ENCODE results near the gene SERPINC1. TPM values are rescaled to one million over a fixed set of nuclear protein-coding genes. Genes with fewer than 3 reads are reported as not detected.

The SERPINC1 gene
- total and polyA plus RNA-seq, 2 experiments from 2014 or later = 85.4 to 125 TPM

DNA sequence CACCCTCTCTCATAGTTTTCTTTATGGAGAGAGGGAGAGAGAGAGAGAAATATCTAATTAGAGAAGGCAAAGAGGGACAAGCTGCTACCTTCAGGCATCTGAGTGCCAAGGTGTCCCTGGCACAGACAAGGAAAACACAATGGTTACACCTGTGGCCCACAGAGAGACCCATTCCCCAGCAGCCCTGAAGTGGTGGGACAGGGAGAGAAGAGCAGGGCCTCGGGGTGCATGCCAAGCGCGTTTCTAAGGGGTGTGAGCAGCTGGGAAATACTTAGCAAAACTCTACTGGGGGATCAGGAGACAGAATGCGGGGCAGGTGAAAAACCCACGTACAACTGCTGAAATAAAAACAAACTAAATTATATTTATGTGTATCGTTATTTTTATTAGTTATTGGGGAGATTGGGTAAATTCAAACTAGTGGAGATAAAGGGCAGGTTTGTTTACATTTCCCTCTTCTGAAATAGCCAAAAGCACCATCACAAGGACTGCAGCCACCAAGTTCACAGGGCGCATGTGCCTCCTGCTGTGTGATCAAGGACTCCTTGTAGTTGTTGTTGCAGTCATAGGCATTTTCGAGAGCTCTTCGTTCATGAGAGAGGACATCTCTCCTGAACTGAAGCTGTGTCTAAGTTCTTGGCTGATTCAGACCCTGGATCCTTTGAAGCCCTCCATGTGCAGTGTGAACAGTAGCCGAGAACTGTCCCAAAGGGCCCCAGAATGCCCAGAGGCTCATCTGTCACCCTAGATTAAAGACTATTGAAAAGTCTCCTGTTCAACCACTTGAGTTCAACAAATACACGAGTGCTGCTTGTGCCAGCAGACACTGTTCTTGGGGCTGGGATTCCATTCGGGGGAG lies 737 bp upstream of the SERPINC1 start:
- Histone ChIP-seq H3K27ac (no peak overlapping the region), H3K9me3 (ENCODE audit: low read depth) (no peaks in the 10 kb centered on the region), H3K79me2 (no peaks in the 10 kb centered on the region), H3K36me3 (replicated peaks; ENCODE audit: insufficient read depth, low read depth) (no peaks in the 10 kb centered on the region), H3K9me2 (replicated peaks; ENCODE audit: insufficient read depth) (no peaks in the 10 kb centered on the region), H2AFZ (no peak overlapping the region), H3K4me3 (no peak overlapping the region), H3K4me1 (ENCODE audit: insufficient read depth) (no peaks in the 10 kb centered on the region), H3K4me2 (no peak overlapping the region), H4K20me1 (ENCODE audit: insufficient read depth, poor library complexity, severe bottlenecking) (no peaks in the 10 kb centered on the region), H3K27me3 (no peaks in the 10 kb centered on the region)
- no peak for TF ChIP-seq EZH2phosphoT487 (IDR thresholded peaks at IDR 0.05; ENCODE audit: low read depth, severe bottlenecking, unreplicated experiment)
- WGBS (ENCODE audit: low lambda C conversion rate, missing lambda C conversion rate) = 82% methylated on average over 12 of the region's 12 CpGs
- no peak for DNase-seq (ENCODE audit: low spot score)

GRCh38 chr1:173916667-173917066 lies 460 bp downstream of the SERPINC1 start:
- H3K79me2 ChIP-seq = no peaks in the 10 kb centered on the region
- H3K9me3 ChIP-seq (ENCODE audit: low read depth) = no peaks in the 10 kb centered on the region
- H2AFZ ChIP-seq = no peak overlapping the region
- no peaks in the 10 kb centered on the region for H3K9me2 ChIP-seq (replicated peaks; ENCODE audit: insufficient read depth)
- DNase-seq (ENCODE audit: low spot score) = no peak
- no peaks in the 10 kb centered on the region for H4K20me1 ChIP-seq (ENCODE audit: insufficient read depth, poor library complexity, severe bottlenecking)
- no peak overlapping the region for H3K4me2 ChIP-seq
- TF ChIP-seq, protein P1, sequence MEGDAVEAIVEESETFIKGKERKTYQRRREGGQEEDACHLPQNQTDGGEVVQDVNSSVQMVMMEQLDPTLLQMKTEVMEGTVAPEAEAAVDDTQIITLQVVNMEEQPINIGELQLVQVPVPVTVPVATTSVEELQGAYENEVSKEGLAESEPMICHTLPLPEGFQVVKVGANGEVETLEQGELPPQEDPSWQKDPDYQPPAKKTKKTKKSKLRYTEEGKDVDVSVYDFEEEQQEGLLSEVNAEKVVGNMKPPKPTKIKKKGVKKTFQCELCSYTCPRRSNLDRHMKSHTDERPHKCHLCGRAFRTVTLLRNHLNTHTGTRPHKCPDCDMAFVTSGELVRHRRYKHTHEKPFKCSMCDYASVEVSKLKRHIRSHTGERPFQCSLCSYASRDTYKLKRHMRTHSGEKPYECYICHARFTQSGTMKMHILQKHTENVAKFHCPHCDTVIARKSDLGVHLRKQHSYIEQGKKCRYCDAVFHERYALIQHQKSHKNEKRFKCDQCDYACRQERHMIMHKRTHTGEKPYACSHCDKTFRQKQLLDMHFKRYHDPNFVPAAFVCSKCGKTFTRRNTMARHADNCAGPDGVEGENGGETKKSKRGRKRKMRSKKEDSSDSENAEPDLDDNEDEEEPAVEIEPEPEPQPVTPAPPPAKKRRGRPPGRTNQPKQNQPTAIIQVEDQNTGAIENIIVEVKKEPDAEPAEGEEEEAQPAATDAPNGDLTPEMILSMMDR (IDR thresholded peaks at IDR 0.05; ENCODE audit: poor library complexity) = no peak
- TF ChIP-seq EZH2 (IDR thresholded peaks at IDR 0.05; ENCODE audit: borderline replicate concordance) = no peak
- TF ChIP-seq EZH2phosphoT487 (IDR thresholded peaks at IDR 0.05; ENCODE audit: low read depth, severe bottlenecking, unreplicated experiment) = no peak
- WGBS (ENCODE audit: low lambda C conversion rate, missing lambda C conversion rate) = 92% methylated on average over 4 of the region's 4 CpGs
- H3K27ac ChIP-seq = no peak overlapping the region
- H3K4me3 ChIP-seq = no peak overlapping the region
- no peaks in the 10 kb centered on the region for H3K27me3 ChIP-seq
- H3K4me1 ChIP-seq (ENCODE audit: insufficient read depth) = no peaks in the 10 kb centered on the region
- H3K36me3 ChIP-seq (replicated peaks; ENCODE audit: insufficient read depth, low read depth) = no peaks in the 10 kb centered on the region

DNA sequence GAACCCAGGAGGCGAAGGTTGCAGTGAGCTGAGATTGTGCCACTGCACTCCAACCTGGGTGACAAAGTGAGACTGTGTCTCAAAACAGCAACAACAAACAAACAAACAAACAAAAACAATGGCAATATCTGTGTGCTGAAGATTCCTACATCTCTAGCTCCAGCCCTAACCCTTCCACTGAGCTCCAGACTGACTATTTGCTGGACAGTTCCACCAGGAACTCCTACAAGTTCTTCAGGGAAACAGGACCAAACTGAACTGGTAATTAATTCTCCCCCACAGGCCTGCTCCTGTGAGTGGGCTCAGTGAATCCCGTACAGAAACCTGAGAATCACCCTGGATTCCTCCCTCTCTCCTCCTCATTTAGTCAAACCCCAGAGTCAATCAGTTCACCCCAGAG lies 1.5 kb downstream of the SERPINC1 start:
- TF ChIP-seq, protein P1 (IDR thresholded peaks at IDR 0.05; ENCODE audit: poor library complexity) = no peak
- TF ChIP-seq EZH2 (IDR thresholded peaks at IDR 0.05; ENCODE audit: borderline replicate concordance) = no peak
- no peak for TF ChIP-seq EZH2phosphoT487 (IDR thresholded peaks at IDR 0.05; ENCODE audit: low read depth, severe bottlenecking, unreplicated experiment)
- H4K20me1 ChIP-seq (ENCODE audit: insufficient read depth, poor library complexity, severe bottlenecking) = no peaks in the 10 kb centered on the region
- no peaks in the 10 kb centered on the region for H3K79me2 ChIP-seq
- 85% methylated on average over 2 of the region's 2 CpGs for WGBS (ENCODE audit: low lambda C conversion rate, missing lambda C conversion rate)
- H3K36me3 ChIP-seq (replicated peaks; ENCODE audit: insufficient read depth, low read depth) = no peaks in the 10 kb centered on the region
- no peak overlapping the region for H3K27ac ChIP-seq
- no peak for DNase-seq (ENCODE audit: low spot score)
- no peak overlapping the region for H3K4me2 ChIP-seq
- H3K4me1 ChIP-seq (ENCODE audit: insufficient read depth) = no peaks in the 10 kb centered on the region
- no peak overlapping the region for H3K4me3 ChIP-seq
- H3K9me2 ChIP-seq (replicated peaks; ENCODE audit: insufficient read depth) = no peaks in the 10 kb centered on the region
- H2AFZ ChIP-seq = no peak overlapping the region
- no peaks in the 10 kb centered on the region for H3K27me3 ChIP-seq
- H3K9me3 ChIP-seq (ENCODE audit: low read depth) = no peaks in the 10 kb centered on the region

DNA sequence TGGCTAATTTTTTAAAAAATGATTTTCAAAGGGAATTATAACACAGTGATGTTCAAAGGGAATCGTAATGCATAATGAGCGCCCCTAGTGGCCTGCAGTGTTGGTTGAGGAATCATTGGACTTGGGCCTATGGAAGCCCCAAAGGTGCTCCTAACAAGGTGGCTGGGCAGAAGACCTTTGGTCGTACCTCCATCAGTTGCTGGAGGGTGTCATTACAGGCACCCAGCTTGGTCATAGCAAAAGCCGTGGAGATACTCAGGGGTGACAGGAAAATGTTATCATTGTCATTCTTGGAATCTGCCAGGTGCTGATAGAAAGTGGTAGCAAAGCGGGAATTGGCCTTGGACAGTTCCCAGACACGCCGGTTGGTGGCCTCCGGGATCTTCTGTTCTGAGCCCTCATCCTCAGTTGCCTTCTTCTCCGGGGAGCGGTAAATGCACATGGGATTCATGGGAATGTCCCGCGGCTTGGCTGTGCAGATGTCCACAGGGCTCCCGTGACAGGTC lies 2.7 kb downstream of the SERPINC1 start:
- Histone ChIP-seq H3K4me2 (no peak overlapping the region), H3K27ac (no peak overlapping the region), H3K9me3 (ENCODE audit: low read depth) (no peaks in the 10 kb centered on the region), H3K9me2 (replicated peaks; ENCODE audit: insufficient read depth) (no peaks in the 10 kb centered on the region), H3K4me1 (ENCODE audit: insufficient read depth) (no peaks in the 10 kb centered on the region), H3K79me2 (no peaks in the 10 kb centered on the region), H3K27me3 (no peaks in the 10 kb centered on the region), H4K20me1 (ENCODE audit: insufficient read depth, poor library complexity, severe bottlenecking) (no peaks in the 10 kb centered on the region), H3K4me3 (no peak overlapping the region), H2AFZ (no peak overlapping the region), H3K36me3 (replicated peaks; ENCODE audit: insufficient read depth, low read depth) (no peaks in the 10 kb centered on the region)
- DNase-seq (ENCODE audit: low spot score) = peak; percentile 21
- no peak for TF ChIP-seq EZH2 (IDR thresholded peaks at IDR 0.05; ENCODE audit: borderline replicate concordance)
- TF ChIP-seq, protein P1 (IDR thresholded peaks at IDR 0.05; ENCODE audit: poor library complexity) = peak; percentile 32
- WGBS (ENCODE audit: low lambda C conversion rate, missing lambda C conversion rate) = 85% methylated on average over 13 of the region's 13 CpGs
